GM20431 (cell line): ENCODE data around the gene HSD3B2.

Experiments used
- in situ Hi-C: fragments of 300-500 bp; cut with MseI, MboI; formaldehyde crosslinking; loops from one replicate; pipeline ENCODE4 v1.15.0; 2020; ENCODE audit warnings: low sequenced_read_pairs; ENCODE audit not compliant: unreplicated experiment

The HSD3B2 gene

GRCh38 chr1:119391749-119392148 lies 23.2 kb upstream of the HSD3B2 start:
- in situ Hi-C loops = no loop called here

- in situ Hi-C loops = no loop called here
Observed at GRCh38 chr1:119394085-119394484, 20.9 kb upstream of the HSD3B2 start.

GRCh38 chr1:119396982-119397381 lies 18.0 kb upstream of the HSD3B2 start:
- in situ Hi-C loops = no loop called here

GRCh38 chr1:119397986-119398385 lies 17.0 kb upstream of the HSD3B2 start:
- in situ Hi-C loops = no loop called here

GRCh38 chr1:119404736-119405135 lies 10.2 kb upstream of the HSD3B2 start:
- in situ Hi-C loops = no loop called here

GRCh38 chr1:119409731-119410130 lies 5.2 kb upstream of the HSD3B2 start:
- in situ Hi-C loops = no loop called here

GRCh38 chr1:119410961-119411360 lies 4.0 kb upstream of the HSD3B2 start:
- in situ Hi-C loops = no loop called here

GRCh38 chr1:119416006-119416640 lies 1.2 kb downstream of the HSD3B2 start:
- in situ Hi-C loops = no loop called here

GRCh38 chr1:119419109-119419508 lies 4.2 kb downstream of the HSD3B2 start:
- in situ Hi-C loops = no loop called here

GRCh38 chr1:119420638-119421037 lies 5.7 kb downstream of the HSD3B2 start:
- in situ Hi-C loops = no loop called here

GRCh38 chr1:119422631-119423030 lies 7.7 kb downstream of the HSD3B2 start:
- in situ Hi-C loops = no loop called here

- in situ Hi-C loops = no loop called here
Observed at GRCh38 chr1:119428991-119429390, 14.0 kb downstream of the HSD3B2 start.

- in situ Hi-C loops = no loop called here
Observed at GRCh38 chr1:119429687-119430086, 14.7 kb downstream of the HSD3B2 start.

- in situ Hi-C loops = no loop called here
Observed at GRCh38 chr1:119430486-119430885, 15.5 kb downstream of the HSD3B2 start.

GRCh38 chr1:119431836-119432235 lies 16.9 kb downstream of the HSD3B2 start:
- in situ Hi-C loops = no loop called here

GRCh38 chr1:119435052-119435451 lies 20.1 kb downstream of the HSD3B2 start:
- in situ Hi-C loops = no loop called here

GRCh38 chr1:119438761-119439160 lies 23.8 kb downstream of the HSD3B2 start:
- in situ Hi-C loops = no loop called here

GRCh38 chr1:119440721-119441307 lies 25.9 kb downstream of the HSD3B2 start:
- in situ Hi-C loops = no loop called here

GRCh38 chr1:119442756-119443155 lies 27.8 kb downstream of the HSD3B2 start:
- in situ Hi-C loops = no loop called here

GRCh38 chr1:119446321-119446720 lies 31.4 kb downstream of the HSD3B2 start:
- in situ Hi-C loops = no loop called here

- in situ Hi-C loops = no loop called here
Observed at GRCh38 chr1:119447344-119448126, 32.6 kb downstream of the HSD3B2 start.
